CD4-positive, alpha-beta T cell (primary cell): Measurements from ENCODE around the gene LRP8. TPM values are rescaled to one million over a fixed set of nuclear protein-coding genes. Genes with fewer than 3 reads are reported as not detected.

ENCODE experiments used
- ATAC-seq: fragments of 200-7000 bp; cut with Tn5 transposase; one replicate; pipeline ENCODE4 v1.10.0; 2022; ENCODE audit warnings: mild to moderate bottlenecking; ENCODE audit not compliant: poor library complexity
- CTCF ChIA-PET: fragments of 350-600 bp; sonication (Branson Sonifier 250); formaldehyde crosslinking; loops from one replicate; lab custom pipeline; 2021; ENCODE audit warnings: antibody characterized with exemption, inconsistent platforms; lab: Charles Lee
- POLR2A ChIA-PET: fragments of 350-600 bp; sonication (Branson Sonifier 250); formaldehyde crosslinking; loops from one replicate; lab custom pipeline; 2021; ENCODE audit warnings: antibody characterized with exemption, inconsistent platforms; lab: Charles Lee
- DNase-seq, 14 experiments: peaks; one replicate each; pipeline ENCODE4 v3.0.0-alpha.2; 2013 to 2020; ENCODE audit warnings: mixed read lengths in 2 of 14
- H3K27ac ChIP-seq, 2 donors: one replicate each; pipeline versions ENCODE4 v1.5.1 to v1.7.0; 2013; ENCODE audit warnings: low read length in 2 of 2, low read depth in 1 of 2, mild to moderate bottlenecking in 1 of 2
- H3K27me3 ChIP-seq, 2 experiments: 1 replicate in 1 of 2; 2 replicates in 1 of 2; pipeline versions ENCODE4 v1.6.1 to v1.7.0; 2013; ENCODE audit warnings: low read length in 2 of 2, control low read depth in 1 of 2, mild to moderate bottlenecking in 1 of 2, moderate library complexity in 1 of 2; ENCODE audit not compliant: insufficient read depth in 2 of 2, control insufficient read depth in 1 of 2
- H3K36me3 ChIP-seq: one replicate; pipeline ENCODE4 v1.6.1; 2013; ENCODE audit warnings: low read length, control low read depth; ENCODE audit not compliant: insufficient read depth
- H3K4me1 ChIP-seq: one replicate; pipeline ENCODE4 v1.6.1; 2013; ENCODE audit warnings: low read length, control low read depth; ENCODE audit not compliant: insufficient read depth
- H3K4me3 ChIP-seq: one replicate; pipeline ENCODE4 v1.5.1; 2013; ENCODE audit warnings: mild to moderate bottlenecking, low read length, moderate library complexity
- H3K9me3 ChIP-seq, 2 experiments: 1 replicate in 1 of 2; 2 replicates in 1 of 2; pipeline versions ENCODE4 v1.6.1 to v1.7.0; 2013; ENCODE audit warnings: low read length in 2 of 2, mild to moderate bottlenecking in 2 of 2, control low read depth in 1 of 2, moderate library complexity in 1 of 2; ENCODE audit not compliant: control insufficient read depth in 1 of 2, insufficient read depth in 1 of 2
- H3K27ac Mint-ChIP-seq: one replicate; pipeline ENCODE4 v1.8.0; 2020; ENCODE audit warnings: mixed read lengths
- H3K27me3 Mint-ChIP-seq: one replicate; pipeline ENCODE4 v1.8.0; 2021; ENCODE audit warnings: mixed read lengths
- H3K36me3 Mint-ChIP-seq: one replicate; pipeline ENCODE4 v1.8.0; 2021; ENCODE audit warnings: low read depth, mixed read lengths
- H3K4me1 Mint-ChIP-seq: one replicate; pipeline ENCODE4 v1.8.0; 2021; ENCODE audit warnings: low read depth, mixed read lengths
- H3K4me3 Mint-ChIP-seq: one replicate; pipeline ENCODE4 v1.8.0; 2020; ENCODE audit warnings: mild to moderate bottlenecking, mixed read lengths
- H3K9me3 Mint-ChIP-seq: one replicate; pipeline ENCODE4 v1.8.0; 2020; ENCODE audit warnings: mixed read lengths
- CTCF ChIP-seq: fragments of 200-600 bp; IDR thresholded peaks from one replicate; pipeline ENCODE4 v1.8.0; 2022; ENCODE audit warnings: antibody characterized with exemption, mild to moderate bottlenecking
- intact Hi-C, 2 experiments: fragments of 100-400 bp; cut with DNase I in 1 of 2; cut with micrococcal nuclease in 1 of 2; formaldehyde crosslinking; loops; one replicate each; pipeline versions ENCODE4 v1.15.1 to v1.9.0; 2023 to 2025; cut with DNase I, micrococcal nuclease
- total RNA-seq, 174 experiments: library from RNA in 2 of 174; stranded (reverse) in 2 of 174; gene quantifications; one replicate each; pipeline ENCODE4 v1.2.3 and lab custom pipeline; 2021 to 2026

Gene LRP8
- total RNA-seq, 2 experiments from 2014 or later, result 8.1 to 11.5 TPM

GRCh38 chr1:53238197-53239155, 89.4 kb downstream of the LRP8 start, which contains the start of gene MAGOH:
Gene MAGOH, minus strand, starts transcription at chr1:53238518. Its CDS starts 70 bp downstream, at chr1:53238448.
- Histone ChIP-seq H3K27me3 (no peaks in the 10 kb centered on the region), H3K9me3 (no peaks in the 10 kb centered on the region), H3K27ac (peak within 1 kb of the TSS; percentile 69 to 84), H3K4me1 (peaks cover 26% of the 10 kb centered on the region), H3K4me3 (peak within 1 kb of the TSS; percentile 76), H3K36me3 (peaks cover 29% of the 10 kb centered on the region)
- ChIA-PET POLR2A (interaction anchor here (0.9 to 1.0 kb wide), 3 partner anchors 42 to 130 kb away, joined by 3 to 5 read pairs (median 4); partner anchors contain the start of gene CPT2), CTCF (no interaction called here)
- ATAC-seq (peak; percentile 94), DNase-seq (peak; percentile 85 to 97 (median 93))
- Mint-ChIP-seq H3K36me3 (peaks cover 48% of the 10 kb centered on the region), H3K27me3 (no peaks in the 10 kb centered on the region), H3K4me1 (peaks cover 40% of the 10 kb centered on the region), H3K27ac (peak within 1 kb of the TSS; percentile 100), H3K4me3 (peak within 1 kb of the TSS; percentile 99), H3K9me3 (no peaks in the 10 kb centered on the region)
- intact Hi-C loops, result loop anchor here (2.0 to 5.0 kb wide), 3 partner anchors 42 to 311 kb away; partner anchors contain the start of genes CPT2 (in 1 of the 2), LRP8 (in 1 of the 2) and SCP2 (in 1 of the 2)
- TF ChIP-seq CTCF, result no peak

GRCh38 chr1:53237638-53238037, 90.2 kb downstream of the LRP8 start:
- Mint-ChIP-seq H3K4me1 (peaks cover 40% of the 10 kb centered on the region), H3K36me3 (peaks cover 56% of the 10 kb centered on the region), H3K27me3 (no peaks in the 10 kb centered on the region), H3K27ac (peak overlapping the region; percentile 100), H3K4me3 (peak overlapping the region; percentile 99), H3K9me3 (no peaks in the 10 kb centered on the region)
- no peak for ATAC-seq
- intact Hi-C loops, result loop anchor here (1.0 to 5.0 kb wide), 4 partner anchors 16 to 310 kb away; partner anchors contain the start of genes CPT2 (in 2 of the 2), LRP8 (in 1 of the 2) and SCP2 (in 1 of the 2)
- Histone ChIP-seq H3K36me3 (peaks cover 36% of the 10 kb centered on the region), H3K9me3 (no peaks in the 10 kb centered on the region), H3K4me3 (peak overlapping the region; percentile 76), H3K27ac (peak overlapping the region; percentile 69 to 84), H3K4me1 (peaks cover 26% of the 10 kb centered on the region), H3K27me3 (no peaks in the 10 kb centered on the region)
- ChIA-PET POLR2A (no interaction called here), CTCF (no interaction called here)
- peak in 1 of 14 experiments; percentile 14 for DNase-seq
- TF ChIP-seq CTCF, result no peak

- Mint-ChIP-seq H3K9me3 (no peaks in the 10 kb centered on the region), H3K27ac (peak overlapping the region; percentile 97), H3K36me3 (peaks cover 43% of the 10 kb centered on the region), H3K4me3 (peak overlapping the region; percentile 98), H3K27me3 (no peaks in the 10 kb centered on the region), H3K4me1 (peaks cover 35% of the 10 kb centered on the region)
- Histone ChIP-seq H3K27ac (peak overlapping the region; percentile 95 to 96), H3K36me3 (peaks cover 15% of the 10 kb centered on the region), H3K4me1 (peaks cover 19% of the 10 kb centered on the region), H3K4me3 (peak overlapping the region; percentile 84), H3K27me3 (no peaks in the 10 kb centered on the region), H3K9me3 (no peaks in the 10 kb centered on the region)
- ChIA-PET POLR2A (interaction anchor here (2.3 to 3.3 kb wide), 2 partner anchors 14 to 24 kb away, joined by 11 to 13 read pairs; partner anchors contain the start of gene CPT2), CTCF (interaction anchor here (0.5 kb wide), 1 partner anchor 28 kb away, joined by 3 read pairs; no protein-coding TSS in a partner anchor)
- no peak for TF ChIP-seq CTCF
- intact Hi-C loops, result loop anchor here (1.0 to 10.0 kb wide), 3 partner anchors 16 to 1544 kb away; partner anchors contain the start of genes CPT2 (in 1 of the 2) and PARS2 (in 1 of the 2)
- DNase-seq (no peak), ATAC-seq (no peak)
Measured at GRCh38 chr1:53220962-53221286, 106.9 kb downstream of the LRP8 start.
